OCI-LY7 (cell line): ENCODE data around the gene HSPBAP1.

Source experiments
- CTCF ChIP-seq: fragments of 200-600 bp; sonication (generic); conservative IDR thresholded peaks from 2 replicates; pipeline ENCODE4 v1.5.1; 2014; ENCODE audit warnings: mild to moderate bottlenecking, antibody characterized with exemption, low read length, moderate library complexity, mixed read lengths
- EZH2phosphoT487 ChIP-seq: fragments of 200-600 bp; sonication (generic); IDR thresholded peaks from 2 replicates; pipeline ENCODE4 v1.6.1; 2018; ENCODE audit warnings: low read depth, borderline replicate concordance, mild to moderate bottlenecking, mixed run types, antibody characterized with exemption, low read length, moderate library complexity, mixed read lengths

DNA sequence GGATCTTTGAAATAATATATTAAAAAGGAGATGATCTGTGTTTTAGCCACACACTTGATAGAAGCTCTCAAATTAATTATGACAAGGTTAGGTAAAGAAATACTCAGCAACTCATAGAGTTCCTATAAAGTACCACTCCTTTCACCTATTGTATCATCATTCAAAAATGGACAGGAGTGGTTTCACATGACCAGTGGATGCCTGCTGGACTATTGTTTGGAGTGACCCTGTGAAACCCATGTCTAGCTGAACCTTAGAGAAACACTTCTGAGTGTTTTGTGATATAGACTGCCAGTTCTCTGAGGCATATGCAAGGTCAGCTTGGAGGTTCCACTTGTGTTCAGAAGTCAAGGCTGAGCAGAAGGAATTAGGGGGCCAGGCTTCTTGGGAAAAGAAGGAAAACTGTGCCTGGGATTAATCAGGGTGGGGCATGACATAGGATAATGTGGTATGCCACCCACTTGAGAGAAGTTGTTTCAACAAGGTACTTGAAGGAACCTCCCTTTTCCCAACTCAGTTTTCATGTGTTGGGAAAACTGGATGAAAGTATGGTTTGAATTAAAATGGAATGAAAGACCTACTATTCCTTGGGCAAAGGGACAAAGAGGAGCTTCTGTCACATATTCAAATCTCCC, 97.6 kb downstream of the HSPBAP1 start:
- TF ChIP-seq CTCF (no peak), EZH2phosphoT487 (no peak)
